ENCODE measurements around the gene CERK.
A peak's percentile ranks its signal among the peaks of the same experiment; 100 is the strongest.

The CERK gene

DNA sequence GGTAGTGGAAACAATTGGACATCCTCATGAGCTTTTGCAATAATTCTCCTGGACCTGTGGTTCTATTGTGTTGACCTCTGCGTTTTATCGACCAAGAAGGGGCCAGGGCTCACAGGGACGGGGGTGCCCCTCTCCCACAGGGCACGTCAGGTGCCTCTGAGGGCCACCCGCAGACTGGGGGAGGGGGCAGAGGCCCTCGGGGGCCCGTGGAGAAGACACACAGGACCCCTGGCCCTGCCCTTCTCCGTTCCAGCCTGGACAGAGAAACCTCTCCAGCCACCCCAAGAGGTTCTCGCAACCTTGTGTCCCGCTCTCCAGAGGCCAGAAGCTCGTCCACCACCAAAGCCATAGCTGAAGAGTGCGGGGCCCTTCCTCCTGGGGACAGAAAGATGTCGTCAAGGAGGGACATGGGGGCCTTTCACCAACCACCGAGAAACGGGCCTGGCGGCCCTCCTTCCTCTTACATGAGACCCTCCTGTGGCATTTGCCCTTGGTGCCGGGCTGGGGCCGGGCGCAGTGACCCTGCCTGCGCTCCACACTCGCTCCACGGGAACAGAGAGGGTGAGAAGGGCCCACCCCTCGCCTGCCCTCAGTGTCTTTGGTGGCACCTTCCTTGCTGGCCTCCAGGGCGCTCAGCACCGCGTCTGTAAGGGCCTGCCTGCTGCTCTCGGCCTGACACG, 60.6 kb downstream of the CERK start:
- no peak for DNase-seq (ENCODE audit: low spot score)

DNA sequence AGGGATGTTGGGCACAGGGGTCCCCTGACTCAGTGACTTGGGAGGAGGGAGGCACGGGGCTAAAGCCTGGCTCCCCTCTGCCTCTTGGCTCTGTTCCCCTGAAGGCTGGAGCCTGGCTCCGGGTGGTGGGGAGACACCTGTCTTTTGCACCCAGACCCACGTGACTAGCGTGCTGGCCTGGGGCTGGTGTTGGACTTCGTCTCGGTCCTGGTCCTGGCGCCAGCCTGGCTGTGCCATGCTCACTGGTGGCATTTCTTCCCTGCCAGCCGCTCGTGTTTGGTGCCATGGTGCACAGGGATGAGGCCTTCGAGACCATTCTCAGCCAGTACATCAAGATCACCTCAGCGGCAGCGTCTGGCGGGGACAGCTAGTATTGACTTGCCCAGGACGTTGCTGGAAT, 61.2 kb downstream of the CERK start:
- DNase-seq (ENCODE audit: low spot score), result no peak

DNA sequence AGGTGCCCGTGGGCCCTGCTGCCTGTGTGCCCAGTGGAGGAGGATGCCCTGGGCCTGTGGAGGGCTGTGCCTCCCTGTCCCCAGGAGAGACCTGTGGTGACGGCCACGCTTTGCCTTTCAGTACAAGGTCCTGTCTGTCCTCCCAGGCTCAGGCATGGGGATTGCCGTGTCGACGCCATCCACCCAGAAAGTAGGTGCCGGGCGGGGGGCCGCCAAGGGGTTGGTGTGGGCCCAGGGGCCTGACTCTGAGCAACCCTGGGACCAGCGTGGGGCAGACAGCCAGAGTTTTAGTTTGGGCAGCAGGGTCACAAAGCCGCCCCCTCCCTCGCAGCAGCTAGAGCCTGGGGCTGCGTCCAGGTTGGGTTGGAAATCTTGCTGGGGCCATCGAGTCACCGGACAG, 61.6 kb downstream of the CERK start:
- no peak for DNase-seq (ENCODE audit: low spot score)

DNA sequence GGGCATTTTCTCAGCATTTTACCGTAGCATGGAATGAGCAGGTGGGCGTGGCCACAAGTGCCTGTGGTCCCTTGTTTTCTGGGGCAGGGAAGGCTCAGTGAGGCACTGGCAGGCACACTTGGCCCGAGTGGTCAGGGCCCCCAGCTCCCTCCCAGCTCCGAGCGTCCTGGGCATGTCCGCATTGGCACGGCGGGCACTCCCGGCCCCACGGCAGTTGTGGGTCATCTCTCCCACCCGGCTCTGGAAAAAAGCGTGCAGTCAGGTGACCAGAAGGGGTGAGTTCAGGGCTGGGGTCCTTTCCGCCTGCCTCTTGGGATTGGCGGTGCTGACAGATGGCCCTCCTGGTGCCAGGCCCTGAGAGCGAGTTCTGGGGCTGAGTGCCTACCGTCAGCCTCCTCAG, 62.1 kb downstream of the CERK start:
- DNase-seq (ENCODE audit: low spot score), result no peak

DNA sequence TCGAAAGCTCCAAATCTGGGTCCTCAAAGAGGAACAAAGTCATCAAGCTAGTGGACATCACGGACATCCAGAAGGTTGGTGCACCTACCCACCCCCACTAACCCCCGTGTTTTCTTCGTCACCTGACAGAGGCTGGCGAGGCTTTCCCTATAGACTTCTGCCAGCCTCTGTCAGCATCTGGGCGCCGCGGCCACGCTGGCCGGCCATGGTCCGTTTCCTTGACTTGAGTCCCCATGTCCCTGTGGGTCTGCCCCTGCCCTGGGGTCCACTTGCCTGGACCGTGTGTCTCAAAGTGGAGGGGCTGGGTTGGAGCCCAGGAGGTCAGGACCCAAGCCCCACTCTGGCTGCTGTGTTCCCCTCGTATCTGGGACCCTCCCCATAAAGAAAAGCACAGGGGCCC, 62.6 kb downstream of the CERK start:
- no peak for DNase-seq (ENCODE audit: low spot score)

DNA sequence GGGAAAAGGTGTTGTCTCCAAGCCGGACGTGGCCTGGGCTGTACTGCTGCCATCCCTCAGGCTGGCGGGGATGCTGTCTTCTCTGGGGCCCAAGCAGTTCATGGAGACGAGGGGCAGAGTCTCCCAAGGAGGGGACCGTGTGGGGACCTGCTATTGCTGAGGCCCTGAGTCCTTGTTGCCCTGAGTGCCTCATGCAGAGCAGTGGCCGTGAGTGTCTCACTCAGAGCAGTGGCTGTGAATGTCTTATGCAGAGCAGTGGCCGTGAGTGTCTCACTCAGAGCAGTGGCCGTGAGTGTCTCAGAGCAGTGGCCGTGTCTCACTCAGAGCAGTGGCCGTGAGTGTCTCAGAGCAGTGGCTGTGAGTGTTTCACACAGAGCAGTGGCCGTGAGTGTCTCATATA, 63.1 kb downstream of the CERK start:
- DNase-seq (ENCODE audit: low spot score), result no peak

DNA sequence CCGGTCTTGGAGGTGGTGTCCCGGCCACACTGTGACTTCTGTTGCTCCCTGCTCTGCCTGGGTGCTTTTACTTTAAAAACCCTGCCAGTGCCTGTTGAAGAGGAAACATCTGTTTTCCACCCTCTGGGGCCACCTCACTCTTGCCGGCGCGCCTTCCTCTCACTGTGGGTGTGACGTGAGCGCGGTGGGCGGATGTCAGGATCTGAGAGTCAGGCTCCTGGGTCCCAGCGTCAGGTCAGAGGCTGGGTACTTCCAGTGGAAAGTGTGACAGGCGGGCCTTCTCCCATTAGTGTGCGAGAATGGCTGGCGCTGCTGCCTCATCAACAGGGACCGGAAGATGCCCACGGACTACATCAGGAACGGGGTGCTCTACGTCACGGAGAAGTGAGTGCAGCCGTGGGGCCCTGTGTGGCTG, 63.7 kb downstream of the CERK start:
- no peak for DNase-seq (ENCODE audit: low spot score)

DNA sequence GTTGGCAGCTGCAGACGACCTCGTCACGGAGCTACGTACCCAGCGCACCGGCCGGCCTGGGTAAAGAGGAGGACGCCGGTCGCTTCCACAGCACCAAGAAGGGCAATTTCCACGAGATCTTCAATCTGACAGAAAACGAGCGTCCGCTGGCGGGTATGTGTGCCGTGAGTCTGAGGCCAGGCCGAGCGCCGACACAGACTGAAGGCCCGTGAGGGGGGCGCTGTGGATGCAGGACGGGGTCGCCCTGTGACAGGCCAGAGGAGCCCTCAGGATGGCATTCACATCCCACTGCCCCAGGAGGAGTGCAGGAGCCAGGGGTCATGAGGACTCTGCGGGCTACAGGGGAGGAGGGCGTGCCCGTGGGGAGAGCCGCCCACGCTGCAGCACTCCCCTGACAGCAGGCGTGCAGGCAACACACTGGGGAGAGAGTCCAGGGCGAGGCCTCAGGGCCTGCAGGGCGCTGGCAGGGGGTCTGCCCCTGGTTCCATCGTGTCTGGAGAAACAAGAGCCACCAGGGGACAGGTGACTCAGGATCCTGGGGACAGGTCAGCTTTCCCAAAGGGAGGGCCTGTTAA, 64.3 kb downstream of the CERK start:
- no peak for DNase-seq (ENCODE audit: low spot score)

DNA sequence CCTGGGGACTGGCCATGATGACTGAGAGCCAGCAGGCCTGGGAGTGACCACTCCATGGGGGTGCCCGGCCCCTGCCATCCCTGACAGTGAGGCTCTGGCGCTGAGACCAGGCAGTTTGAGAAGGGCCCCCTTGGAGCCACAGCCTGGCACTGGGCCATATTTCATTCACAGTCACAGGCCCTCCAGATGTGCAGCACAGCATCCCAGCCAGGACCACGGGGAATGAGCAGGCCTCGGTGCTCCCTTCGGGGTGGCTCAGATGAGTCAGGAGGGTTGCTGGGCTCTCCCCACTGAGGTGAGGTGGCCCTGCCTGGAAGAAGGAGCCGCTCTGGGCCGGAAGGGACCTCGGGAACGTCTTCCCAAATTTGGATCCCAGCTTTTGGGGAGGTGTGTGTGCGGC, 64.8 kb downstream of the CERK start:
- no peak for DNase-seq (ENCODE audit: low spot score)

DNA sequence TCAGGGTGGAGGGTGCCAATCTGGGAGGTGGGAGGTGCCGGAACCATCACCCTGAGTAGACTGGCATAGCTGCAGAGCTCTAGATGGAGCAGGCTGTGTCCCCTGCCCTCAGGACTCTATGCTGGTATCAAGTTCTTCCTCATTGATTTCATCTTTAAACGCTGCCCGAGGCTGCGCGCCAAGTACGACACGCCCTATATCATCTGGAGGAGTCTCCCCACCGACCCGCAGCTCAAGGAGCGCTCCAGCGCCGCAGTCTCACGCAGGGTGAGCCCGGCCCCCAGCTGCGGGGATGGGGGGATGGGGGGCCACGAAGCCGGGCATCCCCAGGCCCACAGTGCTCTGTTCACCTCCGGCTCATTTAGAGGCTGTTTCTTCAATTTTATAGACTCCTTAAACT, 65.3 kb downstream of the CERK start:
- DNase-seq (ENCODE audit: low spot score), result no peak

DNA sequence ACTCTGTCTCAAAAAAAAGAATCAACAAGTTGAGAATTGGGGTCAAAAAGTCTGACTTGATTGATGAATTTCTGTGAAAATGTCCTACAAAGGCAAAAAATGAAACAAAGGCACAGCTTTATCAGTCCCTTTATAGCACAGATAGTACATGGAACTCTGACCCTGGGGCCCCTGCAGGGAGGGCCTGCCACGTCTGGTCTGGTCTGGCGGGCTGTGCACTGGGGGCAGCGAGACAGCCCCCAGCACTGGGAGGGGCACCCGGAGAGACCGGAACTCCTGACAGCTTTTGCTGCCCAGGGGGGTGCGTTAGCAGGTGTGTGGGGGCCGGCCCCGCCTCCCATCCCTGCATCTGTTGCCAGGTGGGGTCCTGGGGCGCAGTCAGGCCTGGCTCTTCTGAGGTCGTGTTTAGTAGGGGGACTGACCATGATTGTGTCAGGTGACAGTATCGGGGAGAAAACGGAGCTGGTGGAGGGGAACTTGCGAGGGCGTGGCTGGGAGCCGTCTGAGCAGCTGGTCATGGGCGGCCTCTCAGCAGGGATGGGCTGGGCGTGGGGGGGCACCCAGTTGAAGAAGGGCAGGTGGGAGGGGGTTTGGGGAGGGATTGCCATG, 66.1 kb downstream of the CERK start:
- DNase-seq (ENCODE audit: low spot score), result no peak

DNA sequence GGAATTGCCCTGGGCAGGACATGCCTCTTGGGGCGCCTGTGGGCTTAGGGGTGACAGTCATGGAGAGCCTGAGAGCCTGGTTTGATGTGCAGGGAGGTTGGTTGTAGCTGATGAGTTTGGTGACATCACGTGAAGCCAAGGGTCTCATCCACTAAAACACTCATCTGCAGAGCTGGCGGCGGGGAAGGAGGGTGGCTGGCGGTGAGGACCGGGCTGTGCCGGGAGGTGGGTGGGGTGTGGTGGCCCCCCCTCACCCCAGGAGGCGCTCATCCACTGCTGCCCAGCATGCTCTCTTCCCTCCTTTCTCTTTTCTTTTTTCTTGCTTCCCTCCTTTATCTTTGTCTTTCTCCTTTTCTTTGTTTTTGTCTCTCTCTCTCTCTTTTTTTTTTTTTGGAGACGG, 68.9 kb downstream of the CERK start:
- DNase-seq (ENCODE audit: low spot score), result no peak

DNA sequence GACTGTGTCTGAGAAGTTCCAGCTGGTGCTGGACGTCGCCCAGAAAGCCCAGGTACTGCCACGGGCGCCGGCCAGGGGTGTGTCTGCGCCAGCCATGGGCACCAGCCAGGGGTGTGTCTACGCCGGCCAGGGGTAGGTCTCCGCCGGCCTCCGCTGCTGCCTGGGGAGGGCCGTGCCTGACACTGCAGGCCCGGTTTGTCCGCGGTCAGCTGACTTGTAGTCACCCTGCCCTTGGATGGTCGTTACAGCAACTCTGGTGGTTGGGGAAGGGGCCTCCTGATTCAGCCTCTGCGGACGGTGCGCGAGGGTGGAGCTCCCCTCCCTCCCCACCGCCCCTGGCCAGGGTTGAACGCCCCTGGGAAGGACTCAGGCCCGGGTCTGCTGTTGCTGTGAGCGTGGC, 69.9 kb downstream of the CERK start:
- DNase-seq (ENCODE audit: low spot score), result no peak

DNA sequence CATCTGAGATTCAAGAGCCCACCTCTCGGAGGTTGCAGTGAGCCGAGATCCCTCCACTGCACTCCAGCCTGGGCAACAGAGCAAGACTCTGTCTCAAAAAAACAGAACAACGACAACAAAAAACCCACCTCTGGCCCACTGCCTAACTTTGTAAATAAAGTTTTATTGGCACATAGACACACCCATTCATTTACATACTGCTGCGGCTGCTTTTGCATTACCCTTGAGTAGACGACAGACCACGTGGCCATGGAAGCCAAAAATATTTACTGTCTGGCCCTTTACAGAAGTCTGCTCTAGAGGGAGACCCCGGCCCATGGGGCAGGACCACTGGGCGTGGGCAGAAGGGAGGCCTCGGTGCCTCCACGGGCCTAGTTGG, 70.8 kb downstream of the CERK start:
- no peak for DNase-seq (ENCODE audit: low spot score)

DNA sequence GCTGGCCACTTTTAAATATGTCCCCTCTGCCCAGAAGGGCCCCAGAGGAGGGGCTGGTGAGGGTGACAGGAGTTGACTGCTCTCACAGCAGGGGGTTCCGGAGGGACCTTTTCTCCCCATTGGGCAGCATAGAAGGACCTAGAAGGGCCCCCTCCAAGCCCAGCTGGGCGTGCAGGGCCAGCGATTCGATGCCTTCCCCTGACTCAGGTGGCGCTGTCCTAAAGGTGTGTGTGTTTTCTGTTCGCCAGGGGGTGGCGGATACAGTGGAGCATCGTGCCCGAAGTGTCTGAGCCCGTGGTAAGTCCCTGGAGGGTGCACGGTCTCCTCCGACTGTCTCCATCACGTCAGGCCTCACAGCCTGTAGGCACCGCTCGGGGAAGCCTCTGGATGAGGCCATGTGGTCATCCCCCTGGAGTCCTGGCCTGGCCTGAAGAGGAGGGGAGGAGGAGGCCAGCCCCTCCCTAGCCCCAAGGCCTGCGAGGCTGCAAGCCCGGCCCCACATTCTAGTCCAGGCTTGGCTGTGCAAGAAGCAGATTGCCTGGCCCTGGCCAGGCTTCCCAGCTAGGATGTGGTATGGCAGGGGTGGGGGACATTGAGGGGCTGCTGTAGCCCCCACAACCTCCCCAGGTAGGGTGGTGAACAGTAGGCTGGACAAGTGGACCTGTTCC, 71.3 kb downstream of the CERK start:
- DNase-seq (ENCODE audit: low spot score), result no peak

DNA sequence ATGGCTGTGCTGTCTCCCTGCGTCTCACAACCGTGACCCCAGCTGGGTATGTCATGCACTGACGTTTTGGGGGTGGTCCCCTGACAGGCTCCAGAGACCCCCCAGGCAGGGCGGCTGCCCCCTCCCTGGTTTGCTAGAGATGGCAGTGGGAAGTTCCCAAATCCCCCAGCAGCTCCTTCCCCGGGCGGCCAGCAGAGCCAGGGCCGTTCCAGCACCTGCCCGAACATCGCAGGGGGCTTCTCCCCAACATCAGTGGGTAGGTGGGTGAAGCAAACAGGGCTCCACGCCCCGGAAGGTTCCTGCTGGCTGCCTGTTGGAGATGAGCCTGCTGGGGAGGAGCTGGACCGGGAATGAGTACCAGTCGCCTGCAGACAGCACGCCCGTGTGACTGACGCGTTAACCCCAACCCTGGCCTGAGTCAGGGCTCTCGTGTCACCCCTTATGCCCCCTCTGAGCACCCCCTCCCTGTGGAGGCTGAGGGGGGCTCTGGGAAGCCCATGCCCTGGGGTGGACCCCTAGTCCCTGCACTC, 72.2 kb downstream of the CERK start:
- DNase-seq (ENCODE audit: low spot score), result no peak

DNA sequence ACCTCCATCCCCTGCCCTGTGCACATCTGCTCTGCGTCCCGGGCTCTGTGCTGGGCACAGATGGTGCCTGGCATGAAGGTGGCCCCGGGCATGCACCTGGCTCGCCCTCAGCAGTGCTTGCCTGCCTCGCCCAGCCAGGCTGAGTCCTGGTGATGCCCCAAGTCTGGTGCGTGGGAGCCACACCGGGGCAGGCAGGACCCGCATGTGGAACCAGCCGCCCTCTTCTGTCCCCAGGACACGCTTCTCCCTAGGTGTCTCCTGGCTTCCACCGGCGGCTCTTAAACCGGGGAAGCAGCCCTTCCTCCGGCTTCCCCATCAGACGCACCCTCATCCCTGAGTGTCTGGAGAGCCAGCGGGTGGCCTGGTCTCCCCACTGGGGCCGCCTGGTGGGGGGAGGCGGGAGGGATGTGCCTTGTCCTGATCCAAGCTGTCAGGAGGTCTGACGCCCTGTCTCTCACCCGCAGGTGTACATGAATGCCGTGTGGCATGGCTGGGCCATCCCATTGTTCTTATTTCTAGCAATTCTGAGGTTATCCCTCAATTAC, 72.8 kb downstream of the CERK start:
- no peak for DNase-seq (ENCODE audit: low spot score)

DNA sequence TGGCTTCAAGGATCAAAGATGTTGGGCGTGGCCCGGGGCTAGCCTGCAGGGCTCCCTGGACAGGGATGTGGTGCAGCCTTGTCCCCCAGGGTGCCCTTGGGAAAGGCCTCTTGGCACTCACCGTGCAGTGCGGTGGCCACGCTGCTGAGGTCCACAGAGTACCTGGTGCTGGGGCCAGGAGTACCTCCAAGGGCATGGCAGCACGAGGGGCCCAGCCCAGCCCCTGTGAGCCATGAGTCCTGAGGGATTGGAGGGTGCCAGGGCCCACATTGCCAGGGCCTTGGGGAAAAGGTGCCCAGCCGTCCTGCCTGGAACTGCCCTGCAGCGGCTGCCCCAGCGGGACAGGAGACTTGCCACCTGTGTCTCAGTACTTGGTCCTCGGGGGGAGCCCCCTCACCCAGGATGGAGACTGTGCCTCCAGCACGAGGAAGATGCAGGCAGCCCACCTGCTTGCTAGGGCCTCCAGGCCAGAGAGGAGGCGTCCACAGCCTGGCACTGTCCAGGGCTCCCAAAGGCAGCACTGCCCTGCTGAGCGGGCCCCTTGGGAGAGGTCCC, 73.7 kb downstream of the CERK start:
- DNase-seq (ENCODE audit: low spot score), result no peak

DNA sequence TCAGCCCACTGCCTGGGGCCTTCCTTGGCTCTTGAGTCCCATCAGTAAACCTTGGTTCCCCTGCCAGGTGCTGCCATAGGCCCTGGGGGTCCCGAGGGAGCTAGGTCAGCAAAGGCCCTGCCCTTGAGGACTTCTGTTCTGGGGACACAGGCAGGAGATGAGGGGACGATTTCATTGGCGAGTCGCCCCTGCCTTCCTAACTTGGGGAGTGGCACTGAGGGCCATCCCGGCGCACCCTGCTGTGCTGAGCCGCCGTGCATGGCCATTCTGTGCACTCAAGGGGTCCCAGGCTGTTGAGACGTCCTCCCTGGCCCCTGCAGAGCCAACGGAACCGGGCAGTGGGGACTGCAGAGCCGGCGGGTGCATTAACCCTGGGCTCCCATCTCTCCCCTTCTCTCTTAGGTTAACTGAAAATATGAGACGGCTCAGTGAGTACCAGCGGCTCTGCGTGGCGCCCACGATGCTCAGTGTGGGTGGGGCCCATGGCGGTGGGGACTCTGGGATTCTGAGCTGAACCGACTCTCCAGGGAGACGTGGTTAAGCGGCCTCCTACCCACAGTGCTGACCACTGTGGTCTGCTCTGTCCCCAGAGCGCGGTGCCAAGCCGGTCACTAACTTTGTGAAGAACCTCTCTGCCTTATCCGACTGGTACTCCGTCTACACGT, 74.5 kb downstream of the CERK start:
- no peak for DNase-seq (ENCODE audit: low spot score)

DNA sequence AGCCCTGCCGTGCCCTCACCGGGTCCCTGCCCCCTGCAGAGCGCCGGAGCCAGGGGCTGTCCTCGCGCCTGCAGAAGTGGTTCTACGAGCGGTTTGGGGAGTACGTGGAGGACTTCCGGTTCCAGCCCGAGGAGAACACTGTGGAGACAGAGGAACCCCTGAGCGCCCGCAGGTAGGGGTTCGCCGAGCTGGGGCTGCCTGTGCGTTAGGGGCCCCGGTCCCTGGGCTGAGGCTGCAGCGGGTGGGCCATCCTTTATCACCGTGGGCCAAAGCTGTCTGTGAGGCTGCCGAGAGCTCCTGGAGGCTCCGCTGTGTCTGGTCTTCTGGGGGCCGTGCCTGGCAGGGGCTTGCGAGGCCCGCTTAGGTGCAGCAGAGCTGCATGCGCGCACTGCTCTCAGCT, 75.1 kb downstream of the CERK start:
- no peak for DNase-seq (ENCODE audit: low spot score)

DNA sequence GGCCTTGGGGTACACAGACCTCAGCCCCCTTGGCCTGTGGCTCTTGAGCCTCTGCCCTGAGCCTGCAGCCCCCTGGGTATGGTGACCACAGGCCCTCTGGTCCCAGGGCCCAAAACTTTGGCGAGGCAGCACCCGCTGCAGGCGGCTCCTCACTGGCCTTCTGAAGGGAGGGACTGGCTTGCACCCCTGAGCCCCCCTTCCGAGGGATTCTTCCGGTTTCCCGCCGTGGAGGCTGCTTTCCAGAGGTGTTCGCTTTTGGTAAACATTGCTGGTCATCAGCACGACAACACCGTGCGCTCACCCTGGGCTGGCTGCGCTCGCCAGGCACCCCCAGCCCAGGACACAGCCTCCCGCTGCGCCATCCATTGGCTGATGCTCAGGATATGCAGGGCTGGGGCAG, 75.8 kb downstream of the CERK start:
- DNase-seq (ENCODE audit: low spot score), result no peak

DNA sequence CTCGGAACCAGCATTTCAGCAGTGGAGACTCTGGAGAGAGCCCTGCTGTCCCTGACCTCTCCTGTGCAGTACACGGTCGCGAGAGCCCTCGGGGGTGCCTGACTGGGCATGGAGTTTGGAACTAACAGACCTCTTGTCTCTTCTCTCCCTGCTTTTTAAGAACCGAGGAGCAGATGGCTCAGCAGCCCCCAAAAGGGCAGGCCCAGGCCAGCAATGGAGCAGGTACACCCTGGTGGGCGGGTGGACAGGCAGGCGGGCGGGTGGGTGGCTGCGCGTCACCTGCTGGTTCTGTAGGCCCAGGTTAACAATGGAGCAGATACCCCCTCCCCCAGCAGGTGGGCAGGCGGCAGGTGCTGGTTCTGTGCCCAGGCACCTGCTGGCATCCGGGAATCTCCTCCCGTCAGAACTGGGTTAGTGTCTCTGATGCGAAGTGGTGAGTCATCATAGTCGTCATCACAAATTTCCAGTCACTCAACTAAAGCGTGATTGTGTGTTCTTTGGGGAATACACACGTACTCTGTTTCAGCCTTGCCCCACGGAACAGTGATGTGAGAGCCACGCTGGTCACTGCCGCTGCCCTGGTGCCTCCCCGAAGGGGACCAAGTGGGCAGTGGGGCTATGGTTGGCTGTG, 76.7 kb downstream of the CERK start:
- DNase-seq (ENCODE audit: low spot score), result peak; percentile 72

All from SW480 (cell line).